ENCODE data around the gene C1orf159. TPM values are rescaled to one million over a fixed set of nuclear protein-coding genes. Genes with fewer than 3 reads are reported as not detected.

C1orf159 gene
- total and polyA plus RNA-seq, 9 of the 15 experiments (the other 6 are each of a cell fraction or from before 2014, with no cell fraction given), result 0.28 to 54.9 (median 10.6) TPM

DNA sequence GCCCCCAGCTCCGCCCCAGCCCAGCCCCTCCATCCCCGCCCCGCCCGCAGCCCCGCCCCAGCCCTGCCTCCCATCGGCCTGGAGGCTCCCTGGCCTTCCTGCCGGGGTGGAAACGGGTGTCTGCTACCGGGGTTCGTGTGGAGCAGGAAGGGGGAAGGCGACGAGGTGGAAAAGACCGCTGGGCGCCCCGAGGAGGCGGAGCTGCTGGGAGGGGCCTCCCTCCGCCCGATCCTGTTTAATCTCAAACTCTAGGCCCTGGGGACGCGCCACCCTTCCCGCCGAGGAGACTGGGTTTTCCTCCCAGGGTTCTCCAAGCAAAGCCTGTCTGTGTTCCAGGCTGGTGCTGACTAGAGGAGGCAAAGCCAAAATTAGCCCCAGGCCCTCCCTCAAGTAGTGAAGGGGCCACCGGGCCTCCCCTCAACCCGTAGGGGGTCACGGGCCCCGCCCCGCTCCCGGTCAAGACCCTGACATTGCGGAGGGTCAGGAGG is 41.6 kb upstream of the C1orf159 start (continued):
- TF ChIP-seq, protein P1, sequence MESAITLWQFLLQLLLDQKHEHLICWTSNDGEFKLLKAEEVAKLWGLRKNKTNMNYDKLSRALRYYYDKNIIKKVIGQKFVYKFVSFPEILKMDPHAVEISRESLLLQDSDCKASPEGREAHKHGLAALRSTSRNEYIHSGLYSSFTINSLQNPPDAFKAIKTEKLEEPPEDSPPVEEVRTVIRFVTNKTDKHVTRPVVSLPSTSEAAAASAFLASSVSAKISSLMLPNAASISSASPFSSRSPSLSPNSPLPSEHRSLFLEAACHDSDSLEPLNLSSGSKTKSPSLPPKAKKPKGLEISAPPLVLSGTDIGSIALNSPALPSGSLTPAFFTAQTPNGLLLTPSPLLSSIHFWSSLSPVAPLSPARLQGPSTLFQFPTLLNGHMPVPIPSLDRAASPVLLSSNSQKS (CRISPR knock-in tag; IDR thresholded peaks at IDR 0.05), result no peak
- no peak for TF ChIP-seq SMARCC2 (IDR thresholded peaks at IDR 0.05; ENCODE audit: low read depth)
- TF ChIP-seq, protein P2, sequence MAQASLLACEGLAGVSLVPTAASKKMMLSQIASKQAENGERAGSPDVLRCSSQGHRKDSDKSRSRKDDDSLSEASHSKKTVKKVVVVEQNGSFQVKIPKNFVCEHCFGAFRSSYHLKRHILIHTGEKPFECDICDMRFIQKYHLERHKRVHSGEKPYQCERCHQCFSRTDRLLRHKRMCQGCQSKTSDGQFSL (CRISPR knock-in tag; IDR thresholded peaks at IDR 0.05), result peak; percentile 60; the same call in 1 of the 2 replicates
- TF ChIP-seq, protein P2 (tag; IDR thresholded peaks at IDR 0.05), result peak in 1 of 2 experiments; percentile 62; a peak in 1 of 4 replicates
- TF ChIP-seq, protein P3, sequence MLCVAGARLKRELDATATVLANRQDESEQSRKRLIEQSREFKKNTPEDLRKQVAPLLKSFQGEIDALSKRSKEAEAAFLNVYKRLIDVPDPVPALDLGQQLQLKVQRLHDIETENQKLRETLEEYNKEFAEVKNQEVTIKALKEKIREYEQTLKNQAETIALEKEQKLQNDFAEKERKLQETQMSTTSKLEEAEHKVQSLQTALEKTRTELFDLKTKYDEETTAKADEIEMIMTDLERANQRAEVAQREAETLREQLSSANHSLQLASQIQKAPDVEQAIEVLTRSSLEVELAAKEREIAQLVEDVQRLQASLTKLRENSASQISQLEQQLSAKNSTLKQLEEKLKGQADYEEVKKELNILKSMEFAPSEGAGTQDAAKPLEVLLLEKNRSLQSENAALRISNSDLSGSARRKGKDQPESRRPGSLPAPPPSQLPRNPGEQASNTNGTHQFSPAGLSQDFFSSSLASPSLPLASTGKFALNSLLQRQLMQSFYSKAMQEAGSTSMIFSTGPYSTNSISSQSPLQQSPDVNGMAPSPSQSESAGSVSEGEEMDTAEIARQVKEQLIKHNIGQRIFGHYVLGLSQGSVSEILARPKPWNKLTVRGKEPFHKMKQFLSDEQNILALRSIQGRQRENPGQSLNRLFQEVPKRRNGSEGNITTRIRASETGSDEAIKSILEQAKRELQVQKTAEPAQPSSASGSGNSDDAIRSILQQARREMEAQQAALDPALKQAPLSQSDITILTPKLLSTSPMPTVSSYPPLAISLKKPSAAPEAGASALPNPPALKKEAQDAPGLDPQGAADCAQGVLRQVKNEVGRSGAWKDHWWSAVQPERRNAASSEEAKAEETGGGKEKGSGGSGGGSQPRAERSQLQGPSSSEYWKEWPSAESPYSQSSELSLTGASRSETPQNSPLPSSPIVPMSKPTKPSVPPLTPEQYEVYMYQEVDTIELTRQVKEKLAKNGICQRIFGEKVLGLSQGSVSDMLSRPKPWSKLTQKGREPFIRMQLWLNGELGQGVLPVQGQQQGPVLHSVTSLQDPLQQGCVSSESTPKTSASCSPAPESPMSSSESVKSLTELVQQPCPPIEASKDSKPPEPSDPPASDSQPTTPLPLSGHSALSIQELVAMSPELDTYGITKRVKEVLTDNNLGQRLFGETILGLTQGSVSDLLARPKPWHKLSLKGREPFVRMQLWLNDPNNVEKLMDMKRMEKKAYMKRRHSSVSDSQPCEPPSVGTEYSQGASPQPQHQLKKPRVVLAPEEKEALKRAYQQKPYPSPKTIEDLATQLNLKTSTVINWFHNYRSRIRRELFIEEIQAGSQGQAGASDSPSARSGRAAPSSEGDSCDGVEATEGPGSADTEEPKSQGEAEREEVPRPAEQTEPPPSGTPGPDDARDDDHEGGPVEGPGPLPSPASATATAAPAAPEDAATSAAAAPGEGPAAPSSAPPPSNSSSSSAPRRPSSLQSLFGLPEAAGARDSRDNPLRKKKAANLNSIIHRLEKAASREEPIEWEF (CRISPR knock-in tag; IDR thresholded peaks at IDR 0.05), result 0 out of 2 replicates have a peak, but pooled peaks have one; percentile 16
- TF ChIP-seq, protein P4, sequence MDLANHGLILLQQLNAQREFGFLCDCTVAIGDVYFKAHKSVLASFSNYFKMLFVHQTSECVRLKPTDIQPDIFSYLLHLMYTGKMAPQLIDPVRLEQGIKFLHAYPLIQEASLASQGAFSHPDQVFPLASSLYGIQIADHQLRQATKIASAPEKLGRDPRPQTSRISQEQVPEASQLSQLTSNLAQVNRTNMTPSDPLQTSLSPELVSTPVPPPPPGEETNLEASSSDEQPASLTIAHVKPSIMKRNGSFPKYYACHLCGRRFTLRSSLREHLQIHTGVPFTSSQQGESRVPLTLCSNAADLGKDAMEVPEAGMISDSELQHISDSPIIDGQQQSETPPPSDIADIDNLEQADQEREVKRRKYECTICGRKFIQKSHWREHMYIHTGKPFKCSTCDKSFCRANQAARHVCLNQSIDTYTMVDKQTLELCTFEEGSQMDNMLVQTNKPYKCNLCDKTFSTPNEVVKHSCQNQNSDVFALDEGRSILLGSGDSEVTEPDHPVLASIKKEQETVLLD (IDR thresholded peaks at IDR 0.05), result no peak
- TF ChIP-seq PTBP1 (IDR thresholded peaks at IDR 0.05; ENCODE audit: low read depth, low read length), result no peak
- 0 out of 2 replicates have a peak, but pooled peaks have one; percentile 53 for TF ChIP-seq ZNF589 (CRISPR knock-in tag; IDR thresholded peaks at IDR 0.05; ENCODE audit: low read depth)
- peak; percentile 84; the same call in 1 of the 2 replicates for TF ChIP-seq BRD4 (IDR thresholded peaks at IDR 0.05)
- 0 out of 2 replicates have a peak, but pooled peaks have one; percentile 15 for TF ChIP-seq ZNF24 (IDR thresholded peaks at IDR 0.05)
- peak; percentile 86 for TF ChIP-seq ERF (CRISPR knock-in tag; IDR thresholded peaks at IDR 0.05)
- TF ChIP-seq ZNF696 (CRISPR knock-in tag; conservative IDR thresholded peaks at IDR 0.05), result no peak
- peak; percentile 55 for TF ChIP-seq SMAD4 (CRISPR knock-in tag; conservative IDR thresholded peaks at IDR 0.05)
- no peak for TF ChIP-seq SMARCE1 (IDR thresholded peaks at IDR 0.05)
- TF ChIP-seq ATF1 (CRISPR knock-in tag; IDR thresholded peaks at IDR 0.05), result no peak
- TF ChIP-seq ATF1 (tag; IDR thresholded peaks at IDR 0.05), result peak; percentile 51
- TF ChIP-seq SNRNP70 (optimal IDR thresholded peaks at IDR 0.05; ENCODE audit: low read depth, low read length), result no peak
- TF ChIP-seq SOX6 (IDR thresholded peaks at IDR 0.05), result 0 out of 2 replicates have a peak, but pooled peaks have one; percentile 17
- 0 out of 2 replicates have a peak, but pooled peaks have one; percentile 20 for TF ChIP-seq ZNF77 (CRISPR knock-in tag; IDR thresholded peaks at IDR 0.05)
- TF ChIP-seq NONO (IDR thresholded peaks at IDR 0.05; ENCODE audit: low read depth in 2 of 2, low read length in 1 of 2), result 0 out of 4 replicates have a peak, but pooled peaks of 1 of the 2 experiments have one; percentile 38
